ENCODE measurements around the gene KSR2.

The KSR2 gene

GRCh38 chr12:117885211-117885610 is 83.6 kb downstream of the KSR2 start:
- DNase-seq (ENCODE audit: low read depth, low spot score): no peak
- H3K4me3 ChIP-seq (ENCODE audit: low read depth, low read length): no peak overlapping the region
- TF ChIP-seq CTCF (IDR thresholded peaks at IDR 0.05; ENCODE audit: low read depth, low read length): no peak
- in situ Hi-C loops (cut with HindIII; ENCODE audit: low sequenced_read_pairs): no loop called here

- in situ Hi-C loops (cut with HindIII; ENCODE audit: low sequenced_read_pairs): no loop called here
- DNase-seq (ENCODE audit: low read depth, low spot score): no peak
- TF ChIP-seq CTCF (IDR thresholded peaks at IDR 0.05; ENCODE audit: low read depth, low read length): no peak
- no peak overlapping the region for H3K4me3 ChIP-seq (ENCODE audit: low read depth, low read length)
Observed at GRCh38 chr12:117884161-117884560, 84.6 kb downstream of the KSR2 start.

- TF ChIP-seq CTCF (IDR thresholded peaks at IDR 0.05; ENCODE audit: low read depth, low read length): no peak
- no peak overlapping the region for H3K4me3 ChIP-seq (ENCODE audit: low read depth, low read length)
- DNase-seq (ENCODE audit: low read depth, low spot score): no peak
- in situ Hi-C loops (cut with HindIII; ENCODE audit: low sequenced_read_pairs): no loop called here
Observed at GRCh38 chr12:117882603-117883184, 86.1 kb downstream of the KSR2 start.

GRCh38 chr12:117882181-117882580 is 86.6 kb downstream of the KSR2 start:
- no peak for DNase-seq (ENCODE audit: low read depth, low spot score)
- TF ChIP-seq CTCF (IDR thresholded peaks at IDR 0.05; ENCODE audit: low read depth, low read length): no peak
- in situ Hi-C loops (cut with HindIII; ENCODE audit: low sequenced_read_pairs): no loop called here
- H3K4me3 ChIP-seq (ENCODE audit: low read depth, low read length): no peak overlapping the region

- no peak overlapping the region for H3K4me3 ChIP-seq (ENCODE audit: low read depth, low read length)
- TF ChIP-seq CTCF (IDR thresholded peaks at IDR 0.05; ENCODE audit: low read depth, low read length): no peak
- DNase-seq (ENCODE audit: low read depth, low spot score): no peak
- in situ Hi-C loops (cut with HindIII; ENCODE audit: low sequenced_read_pairs): no loop called here
Observed at GRCh38 chr12:117881517-117881916, 87.3 kb downstream of the KSR2 start.

GRCh38 chr12:117878605-117879004 is 90.2 kb downstream of the KSR2 start:
- H3K4me3 ChIP-seq (ENCODE audit: low read depth, low read length): no peak overlapping the region
- no peak for TF ChIP-seq CTCF (IDR thresholded peaks at IDR 0.05; ENCODE audit: low read depth, low read length)
- DNase-seq (ENCODE audit: low read depth, low spot score): no peak
- in situ Hi-C loops (cut with HindIII; ENCODE audit: low sequenced_read_pairs): no loop called here

- no peak for TF ChIP-seq CTCF (IDR thresholded peaks at IDR 0.05; ENCODE audit: low read depth, low read length)
- H3K4me3 ChIP-seq (ENCODE audit: low read depth, low read length): no peak overlapping the region
- in situ Hi-C loops (cut with HindIII; ENCODE audit: low sequenced_read_pairs): no loop called here
Observed at GRCh38 chr12:117876436-117876816, 92.4 kb downstream of the KSR2 start.

More at GRCh38 chr12:117876436-117876816, 92.4 kb downstream of the KSR2 start:
- no peak for DNase-seq (ENCODE audit: low read depth, low spot score)

Data from astrocyte of the spinal cord (primary cell).